NT2/D1 (cell line): ENCODE data around the gene HUS1.
"Not testable (repeated sequence)": the region's sequence is repeated elsewhere in the genome, so short reads cannot be mapped to it uniquely, and the experiment has no call there.

Source experiments
- DNase-seq: peaks from one replicate; pipeline ENCODE4 v3.0.0-alpha.2; 2011; ENCODE audit warnings: low read depth, low spot score
- H3K27me3 ChIP-seq: 2 replicates; pipeline ENCODE4 v1.6.0; 2011; ENCODE audit warnings: mild to moderate bottlenecking; ENCODE audit not compliant: insufficient read length, insufficient read depth
- H3K36me3 ChIP-seq: 2 replicates; pipeline ENCODE4 v1.6.1; 2011; ENCODE audit warnings: mild to moderate bottlenecking, low read length, mixed read lengths; ENCODE audit not compliant: insufficient read depth, insufficient read length
- H3K4me1 ChIP-seq: 2 replicates; pipeline ENCODE4 v1.5.1; 2011; ENCODE audit not compliant: insufficient read depth, insufficient read length
- H3K4me3 ChIP-seq: 2 replicates; pipeline ENCODE4 v1.5.1; 2011; ENCODE audit warnings: low read depth; ENCODE audit not compliant: insufficient read length
- H3K9ac ChIP-seq: 2 replicates; pipeline ENCODE4 v1.6.0; 2011; ENCODE audit warnings: low read depth; ENCODE audit not compliant: insufficient read length
- H3K9me3 ChIP-seq: 2 replicates; pipeline ENCODE4 v1.5.1; 2011; ENCODE audit warnings: mild to moderate bottlenecking, low read length; ENCODE audit not compliant: insufficient read depth
- SUZ12 ChIP-seq: IDR thresholded peaks from 2 replicates; pipeline ENCODE4 v1.6.1; 2011; ENCODE audit not compliant: insufficient read length, insufficient read depth; ENCODE audit errors: extremely low read depth
- YY1 ChIP-seq: IDR thresholded peaks from 2 replicates; pipeline ENCODE4 v1.6.1; 2011; ENCODE audit not compliant: insufficient read length, insufficient read depth
- ZNF274 ChIP-seq: IDR thresholded peaks from 2 replicates; pipeline ENCODE4 v1.6.1; 2011; ENCODE audit warnings: mild to moderate bottlenecking, low read depth, low read length

HUS1 gene

DNA sequence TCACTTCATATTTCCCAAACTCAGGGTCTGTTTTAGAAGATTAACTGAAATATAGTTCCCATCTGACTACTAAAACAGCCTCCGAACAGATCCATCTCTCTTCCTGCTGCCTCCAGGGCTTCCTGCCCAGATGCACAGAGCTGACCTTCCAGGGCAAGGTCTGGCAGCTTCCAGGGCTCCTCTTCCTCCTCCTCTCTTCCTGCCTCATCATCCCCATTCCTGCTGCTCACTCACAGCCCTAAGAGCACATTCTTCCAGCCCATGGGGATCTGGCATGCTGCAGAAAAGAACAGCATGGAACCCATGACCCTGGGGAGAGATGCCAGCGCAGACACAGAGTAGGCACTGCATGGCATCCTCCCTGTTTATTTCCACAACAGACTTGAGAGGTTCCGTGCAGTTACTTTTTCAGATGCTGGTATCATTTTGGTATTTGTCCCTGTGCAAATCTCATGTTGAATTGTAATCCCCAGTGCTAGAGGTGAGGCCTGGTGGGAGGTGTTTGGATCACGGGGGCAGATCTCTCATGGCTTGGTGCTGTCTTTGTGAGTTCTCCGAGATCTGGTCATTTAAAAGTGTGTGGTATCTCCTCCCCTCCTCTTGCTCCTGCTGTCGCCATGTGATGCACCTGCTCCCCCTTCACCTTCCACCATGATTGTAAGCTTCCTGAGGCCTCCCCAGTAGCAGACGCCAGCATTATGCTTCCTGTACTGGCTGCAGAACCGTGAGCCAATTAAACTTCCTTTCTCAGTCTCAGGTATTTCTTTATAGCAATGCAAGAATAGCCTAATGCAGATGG, 35.5 kb downstream of the HUS1 start:
- TF ChIP-seq ZNF274 (no peak), SUZ12 (no peak), YY1 (no peak)
- DNase-seq: no peak
- no peak overlapping the region for H3K9ac ChIP-seq

DNA sequence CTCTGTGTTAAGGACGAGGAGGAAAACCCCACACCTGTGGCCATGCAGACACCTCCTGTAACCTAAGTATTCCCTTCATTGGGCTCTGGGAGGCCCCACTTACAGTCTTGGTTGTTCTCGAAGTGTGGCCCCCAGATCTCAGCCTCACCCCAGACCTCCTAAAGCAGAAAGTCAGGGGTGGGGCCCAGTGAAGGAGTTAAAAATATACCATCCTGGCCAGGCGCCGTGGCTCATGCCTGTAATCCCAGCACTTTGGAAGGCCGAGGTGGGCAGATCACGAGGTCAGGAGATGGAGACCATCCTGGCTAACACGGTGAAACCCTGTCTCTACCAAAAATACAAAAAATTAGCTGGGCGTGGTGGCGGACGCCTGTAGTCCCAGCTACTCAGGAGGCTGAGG, 36.8 kb downstream of the HUS1 start:
- DNase-seq, H3K27me3 ChIP-seq, H3K4me3 ChIP-seq, H3K4me1 ChIP-seq, H3K9me3 ChIP-seq, H3K9ac ChIP-seq, H3K36me3 ChIP-seq: not testable (repeated sequence)

More for the DNA sequence above, 35.5 kb downstream of the HUS1 start:
- Histone ChIP-seq H3K9me3 (no peaks in the 10 kb centered on the region), H3K27me3 (no peaks in the 10 kb centered on the region), H3K36me3 (no peaks in the 10 kb centered on the region), H3K4me3 (no peak overlapping the region), H3K4me1 (peaks cover 4% of the 10 kb centered on the region)

DNA sequence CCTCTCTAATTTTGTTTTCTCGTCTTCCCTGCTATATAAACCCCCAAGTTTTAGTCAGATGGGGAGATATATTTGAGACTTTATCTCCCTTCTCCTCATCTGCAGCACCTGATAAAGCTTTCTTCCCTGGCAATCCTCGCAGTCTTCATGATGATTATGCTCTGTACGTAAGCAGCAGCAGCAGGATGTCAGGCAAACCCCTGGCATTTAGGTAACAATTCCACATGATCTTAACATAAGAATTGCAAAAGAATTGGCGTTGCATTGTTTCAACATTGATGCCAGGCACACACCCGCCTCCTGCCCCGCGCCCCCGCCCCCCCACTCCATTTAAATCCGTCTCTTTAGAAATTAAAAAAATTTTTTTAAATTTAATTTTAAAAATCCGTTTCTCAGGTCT, 37.3 kb downstream of the HUS1 start:
- no peaks in the 10 kb centered on the region for H3K36me3 ChIP-seq
- no peak for TF ChIP-seq SUZ12
- TF ChIP-seq YY1: no peak
- TF ChIP-seq ZNF274: no peak
- no peaks in the 10 kb centered on the region for H3K27me3 ChIP-seq
- H3K9me3 ChIP-seq: no peaks in the 10 kb centered on the region
- no peak overlapping the region for H3K4me3 ChIP-seq
- H3K4me1 ChIP-seq: peaks cover 10% of the 10 kb centered on the region
- DNase-seq: no peak
- H3K9ac ChIP-seq: peak overlapping the region; percentile 16

DNA sequence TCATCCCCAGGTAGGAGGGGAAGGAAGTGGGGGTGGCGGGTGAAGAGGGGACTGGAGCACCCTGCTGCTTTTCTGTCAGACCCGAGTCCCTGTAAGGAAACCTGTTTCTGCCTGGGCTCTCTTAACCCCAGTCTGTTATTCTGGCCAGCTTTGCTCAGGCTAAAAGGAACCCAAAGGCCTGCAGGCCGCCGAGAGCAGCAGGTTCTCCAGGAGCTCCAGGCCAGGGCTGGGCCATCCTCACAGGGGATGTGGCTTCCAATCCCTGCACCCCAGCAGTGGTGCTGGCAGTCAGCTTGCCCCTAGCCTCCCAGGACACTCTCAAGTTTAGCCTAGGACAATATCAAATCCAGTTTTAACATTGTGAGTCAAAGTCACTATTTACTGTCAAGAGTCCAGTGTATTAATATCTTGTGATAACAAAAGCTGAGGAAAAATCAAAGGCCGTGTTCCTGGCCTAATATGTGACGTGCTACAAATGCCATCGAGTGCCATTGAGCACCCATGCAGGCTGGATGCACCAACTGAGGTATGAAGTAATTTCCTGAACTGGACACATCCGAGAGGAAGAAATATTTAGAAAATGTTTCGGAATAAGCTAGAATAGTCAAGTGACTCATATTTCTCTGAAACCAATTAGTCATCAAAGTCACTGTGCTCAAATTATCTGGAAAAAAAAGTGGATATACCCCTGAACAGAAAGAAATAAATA, 38.1 kb downstream of the HUS1 start:
- Histone ChIP-seq H3K36me3 (no peaks in the 10 kb centered on the region), H3K4me3 (no peak overlapping the region), H3K9me3 (no peaks in the 10 kb centered on the region), H3K4me1 (peaks cover 10% of the 10 kb centered on the region), H3K27me3 (no peaks in the 10 kb centered on the region), H3K9ac (no peak overlapping the region)
- no peak for DNase-seq
- TF ChIP-seq ZNF274: no peak
- no peak for TF ChIP-seq YY1
- TF ChIP-seq SUZ12: no peak

DNA sequence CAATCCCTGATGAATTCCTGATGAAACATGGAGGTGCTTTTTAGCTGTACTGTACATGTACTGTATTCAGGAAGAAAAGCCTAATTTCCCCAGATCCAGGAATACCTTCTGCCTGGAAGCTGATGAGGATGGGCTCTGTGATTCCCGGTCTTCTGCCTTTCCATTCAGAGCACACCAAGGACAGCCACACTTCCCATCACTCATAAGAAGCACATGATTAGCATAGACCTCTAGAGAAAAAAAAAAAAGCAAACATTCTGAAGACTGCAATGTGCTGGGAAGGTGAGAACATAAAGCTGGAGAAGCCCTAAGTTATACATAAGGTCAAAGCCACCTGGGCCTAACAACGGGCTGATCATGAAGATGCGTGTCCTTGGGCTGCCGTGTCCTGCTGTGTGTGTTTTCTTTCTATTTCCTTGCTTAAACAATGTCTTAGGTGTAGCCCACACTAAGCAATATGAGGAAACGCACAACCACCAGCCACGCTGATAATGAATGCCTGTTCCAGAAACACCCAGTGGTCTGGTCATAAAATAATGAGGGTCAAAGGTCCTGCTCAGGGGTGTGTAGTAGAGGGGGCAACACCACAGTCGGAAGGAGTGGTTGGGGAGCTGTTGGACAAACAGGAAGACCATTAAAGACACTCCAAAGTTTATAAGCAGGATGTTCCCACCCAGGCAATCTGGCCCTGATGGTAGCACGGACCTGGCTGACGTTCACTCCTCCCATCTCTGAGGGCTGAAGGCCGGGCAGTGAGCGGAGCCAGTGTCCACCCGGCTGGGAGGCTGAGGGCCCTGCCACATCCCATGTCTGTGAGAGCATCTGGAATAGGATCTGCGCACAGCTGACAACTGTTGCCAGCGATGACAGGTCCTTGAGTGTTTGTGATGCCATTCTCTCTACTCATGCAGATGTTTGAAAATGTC, 39.1 kb downstream of the HUS1 start:
- H3K27me3 ChIP-seq: no peaks in the 10 kb centered on the region
- no peak for DNase-seq
- H3K9me3 ChIP-seq: no peaks in the 10 kb centered on the region
- TF ChIP-seq SUZ12: no peak
- no peak for TF ChIP-seq ZNF274
- peaks cover 10% of the 10 kb centered on the region for H3K4me1 ChIP-seq
- H3K36me3 ChIP-seq: no peaks in the 10 kb centered on the region
- no peak overlapping the region for H3K4me3 ChIP-seq
- H3K9ac ChIP-seq: no peak overlapping the region

DNA sequence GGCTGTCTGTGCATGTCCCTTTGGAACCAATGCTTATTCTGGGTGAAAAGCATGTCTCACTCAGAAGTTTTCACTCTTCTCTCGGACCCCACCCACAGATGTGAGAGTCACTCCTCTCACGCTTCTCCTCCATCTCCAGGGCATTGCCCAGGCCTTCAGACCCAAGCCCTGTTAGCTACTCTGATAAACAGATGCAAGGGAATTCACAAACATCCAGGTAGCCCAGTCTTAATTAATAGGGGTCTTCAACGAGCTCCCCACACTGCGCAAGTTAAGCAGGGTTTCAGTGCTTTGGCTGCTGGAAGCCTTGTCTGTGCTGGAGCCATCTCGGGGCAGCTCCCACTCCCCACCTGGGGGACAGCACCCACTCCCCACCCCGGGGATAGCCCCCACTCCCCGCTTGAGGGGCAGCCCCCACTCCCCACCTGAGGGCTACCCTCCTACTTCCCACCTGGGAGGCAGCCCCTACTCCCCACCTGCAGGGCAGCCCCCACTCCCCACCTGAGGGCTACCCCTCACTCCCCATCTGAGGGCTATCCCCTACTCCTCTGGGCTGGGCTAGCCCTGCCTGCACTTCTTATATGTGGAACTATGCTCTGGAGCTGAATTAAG, 39.9 kb downstream of the HUS1 start:
- no peak for DNase-seq

More for the DNA sequence above, 39.9 kb downstream of the HUS1 start:
- Histone ChIP-seq H3K36me3 (no peaks in the 10 kb centered on the region), H3K4me1 (peaks cover 10% of the 10 kb centered on the region), H3K4me3 (no peak overlapping the region), H3K27me3 (no peaks in the 10 kb centered on the region), H3K9me3 (no peaks in the 10 kb centered on the region), H3K9ac (no peak overlapping the region)
- TF ChIP-seq YY1 (no peak), SUZ12 (no peak), ZNF274 (no peak)
